Measurements from ENCODE around the gene AKAP10. TPM values are rescaled to one million over a fixed set of nuclear protein-coding genes. Genes with fewer than 3 reads are reported as not detected.

Gene AKAP10
- total RNA-seq, 1 experiment from 2014 or later, result 20.2 TPM

- no peak overlapping the region for H3K27ac ChIP-seq (ENCODE audit: insufficient read length, low read depth, low read length)
- no peak overlapping the region for H4K8ac ChIP-seq (replicated peaks; ENCODE audit: insufficient read length, low read depth, low read length)
- H3K23ac ChIP-seq (ENCODE audit: insufficient read length, low read depth, low read length), result no peak overlapping the region
- H4K91ac ChIP-seq (ENCODE audit: insufficient read length, low read depth, low read length), result no peak overlapping the region
- H3K14ac ChIP-seq (ENCODE audit: insufficient read depth, low read length), result no peak overlapping the region
- no peak overlapping the region for H2BK12ac ChIP-seq (ENCODE audit: insufficient read length, low read depth, low read length)
- no peaks in the 10 kb centered on the region for H3K4me1 ChIP-seq (ENCODE audit: insufficient read depth, low read length)
- no peak overlapping the region for H2BK120ac ChIP-seq (ENCODE audit: low read depth, low read length, poor library complexity, severe bottlenecking)
- TF ChIP-seq CTCF (conservative IDR thresholded peaks at IDR 0.05), result no peak
- H2AK5ac ChIP-seq (ENCODE audit: insufficient read length, low read length), result no peak overlapping the region
- H3K9me3 ChIP-seq (ENCODE audit: control insufficient read depth, low read depth, low read length), result no peaks in the 10 kb centered on the region
- H3K4me1 Mint-ChIP-seq, result peaks cover 6% of the 10 kb centered on the region in 2 experiments
- H2AFZ ChIP-seq (ENCODE audit: low read length), result no peak overlapping the region
- no peak overlapping the region for H3T11ph ChIP-seq (ENCODE audit: low read length)
- H3K23me2 ChIP-seq (ENCODE audit: insufficient read length, low read depth, low read length, poor library complexity, severe bottlenecking), result no peaks in the 10 kb centered on the region
- no peaks in the 10 kb centered on the region for H3K79me2 ChIP-seq (ENCODE audit: insufficient read depth, low read length)
- H2BK5ac ChIP-seq (ENCODE audit: insufficient read length, low read length), result no peak overlapping the region
- H3K79me1 ChIP-seq (ENCODE audit: insufficient read depth, low read depth, low read length, poor library complexity, severe bottlenecking), result no peaks in the 10 kb centered on the region
- H4K5ac ChIP-seq (ENCODE audit: insufficient read length, low read depth, low read length), result no peak overlapping the region
- no CpG with 5 or more reads among the region's 5 CpGs for WGBS (ENCODE audit: extremely low coverage, insufficient read length, low lambda C conversion rate)
- no peak overlapping the region for H3K18ac ChIP-seq (ENCODE audit: insufficient read length, low read depth, low read length)
- H3K27ac Mint-ChIP-seq, result peak overlapping the region in 2 of 3 experiments; percentile 51 to 59; a peak in 1 of 7 replicates
- H3K4ac ChIP-seq (ENCODE audit: low read depth, low read length), result no peak overlapping the region
- H3K27me3 Mint-ChIP-seq (ENCODE audit: low read depth), result no peaks in the 10 kb centered on the region; the same call in none of the 2 replicates
- no peaks in the 10 kb centered on the region; a peak in 1 of 7 replicates for H3K36me3 Mint-ChIP-seq (ENCODE audit: insufficient read depth in 1 of 3, low read depth in 3 of 3)
- H3K4me2 ChIP-seq (ENCODE audit: insufficient read depth, insufficient read length, low read length), result no peak overlapping the region
- H3K4me3 Mint-ChIP-seq, result no peak overlapping the region
- H2BK15ac ChIP-seq (ENCODE audit: low read depth, low read length), result no peak overlapping the region
- DNase-seq, result peak; percentile 65
- H3K56ac ChIP-seq (ENCODE audit: insufficient read length, low read depth, low read length), result no peak overlapping the region
- no peak overlapping the region for H3K9ac ChIP-seq (ENCODE audit: extremely low read depth, insufficient read length, low read length)
- H3K27me3 ChIP-seq (ENCODE audit: insufficient read depth, low read length), result no peaks in the 10 kb centered on the region
- no peak overlapping the region for H2BK20ac ChIP-seq (ENCODE audit: low read depth, low read length, poor library complexity, severe bottlenecking)
- no peaks in the 10 kb centered on the region for H4K20me1 ChIP-seq (ENCODE audit: control insufficient read depth, insufficient read depth, insufficient read length)
- no peaks in the 10 kb centered on the region for H3K9me3 Mint-ChIP-seq
Measured at GRCh38 chr17:19996502-19996901, 18.9 kb upstream of the AKAP10 start.
